Endothelial cell of umbilical vein (primary cell): ENCODE data around the gene SHISA6.

Experiments used
- CTCF ChIP-seq, 2 donors: IDR thresholded peaks; 1 replicate in 1 of 2; 2 replicates in 1 of 2; pipeline ENCODE4 v1.5.1; 2011; ENCODE audit warnings: low read length in 2 of 2, mild to moderate bottlenecking in 2 of 2, moderate library complexity in 2 of 2, control low read depth in 1 of 2, inconsistent platforms in 1 of 2, low read depth in 1 of 2; ENCODE audit not compliant: insufficient read depth in 1 of 2; ENCODE audit errors: extremely low read depth in 1 of 2
- EZH2 ChIP-seq: IDR thresholded peaks from 2 replicates; pipeline ENCODE4 v1.6.1; 2012; ENCODE audit warnings: borderline replicate concordance, low read depth, mild to moderate bottlenecking, moderate library complexity, low read length, inconsistent platforms; ENCODE audit not compliant: severe bottlenecking
- POLR2A ChIP-seq: IDR thresholded peaks from 2 replicates; pipeline ENCODE4 v1.6.1; 2012; ENCODE audit warnings: low read depth, mild to moderate bottlenecking, control low read depth, low read length
- POLR2AphosphoS5 ChIP-seq: IDR thresholded peaks from 2 replicates; pipeline ENCODE4 v1.6.1; 2012; ENCODE audit warnings: low read depth, mild to moderate bottlenecking, control low read depth, low read length, moderate library complexity; ENCODE audit not compliant: insufficient read depth

GRCh38 chr17:11238705-11239104, 2.3 kb upstream of the SHISA6 start:
- no peak for TF ChIP-seq CTCF (IDR thresholded peaks at IDR 0.05; ENCODE audit: extremely low read depth in 1 of 2, insufficient read depth in 1 of 2, low read depth in 1 of 2, low read length in 2 of 2)
- no peak for TF ChIP-seq EZH2
- no peak for TF ChIP-seq POLR2AphosphoS5
- TF ChIP-seq POLR2A: no peak
